GM21367 (cell line): ENCODE measurements around the gene SCLT1.
A peak's percentile ranks its signal among the peaks of the same experiment; 100 is the strongest.
"Not testable (repeated sequence)": the region's sequence is repeated elsewhere in the genome, so short reads cannot be mapped to it uniquely, and the experiment has no call there.

Experiments
- ATAC-seq: cut with Tn5 transposase; IDR thresholded peaks from one replicate; pipeline ENCODE4 v1.9.1; 2021; ENCODE audit not compliant: unreplicated experiment

The SCLT1 gene

GRCh38 chr4:129093191-129093920, at the start of gene SCLT1:
TSS of gene SCLT1 (minus strand) at chr4:129093539. CDS start at chr4:129093103, 436 bp downstream.
- ATAC-seq = peak; percentile 93

DNA sequence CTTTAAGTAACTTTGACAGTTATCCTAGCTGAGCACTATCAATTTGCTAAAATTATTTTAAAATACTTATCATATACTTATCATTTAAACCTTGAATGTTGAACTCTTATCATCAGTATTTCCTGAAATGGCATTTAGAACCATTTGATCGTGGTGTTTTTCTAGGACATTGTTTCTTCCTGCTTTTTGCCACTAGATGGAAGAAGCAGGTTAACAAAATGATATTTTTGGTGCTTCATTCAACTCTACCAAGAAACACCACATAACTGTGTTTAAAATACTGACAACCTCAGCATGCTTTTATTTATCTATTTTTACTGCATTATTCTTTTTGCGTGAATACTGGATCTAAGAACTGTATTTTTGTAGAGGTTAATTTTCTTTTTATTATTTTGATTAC, 47.2 kb upstream of the SCLT1 start:
- ATAC-seq = no peak

DNA sequence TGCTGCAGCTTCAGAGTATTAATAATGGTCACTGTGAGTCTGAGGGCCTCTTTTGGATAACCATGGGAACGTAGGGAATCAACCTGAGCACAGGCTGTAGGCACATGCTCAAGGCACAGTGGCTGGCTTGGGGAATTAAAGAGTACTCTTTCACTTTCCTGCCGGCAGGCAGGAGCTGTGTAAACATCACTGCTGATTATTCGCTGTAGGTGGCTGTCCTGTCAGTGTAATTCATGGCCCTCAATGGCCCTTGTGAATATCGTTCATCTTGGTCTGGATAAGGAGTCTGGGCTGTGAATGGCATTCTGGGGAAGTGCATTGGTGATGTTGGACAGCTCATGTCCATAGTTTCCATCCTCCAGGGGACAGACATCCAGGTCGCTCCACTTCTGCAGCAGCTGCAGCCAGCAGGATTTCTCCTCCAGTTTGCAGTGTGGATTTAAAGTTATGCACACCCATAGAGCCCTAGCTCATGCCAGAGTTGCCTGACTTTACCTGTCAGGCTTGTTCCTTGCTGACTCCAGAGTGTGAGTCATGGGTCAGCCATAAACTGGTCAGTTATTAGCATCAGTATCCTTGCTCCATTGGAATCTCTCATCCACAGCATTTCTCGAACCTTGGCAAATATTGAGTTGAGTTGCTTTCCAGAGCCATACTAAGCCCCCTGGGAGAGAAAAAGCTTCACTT, 45.6 kb upstream of the SCLT1 start:
- ATAC-seq = no peak

- ATAC-seq = no peak
These were observed 43.1 kb upstream of the SCLT1 start for GRCh38 chr4:129136433-129136832.

DNA sequence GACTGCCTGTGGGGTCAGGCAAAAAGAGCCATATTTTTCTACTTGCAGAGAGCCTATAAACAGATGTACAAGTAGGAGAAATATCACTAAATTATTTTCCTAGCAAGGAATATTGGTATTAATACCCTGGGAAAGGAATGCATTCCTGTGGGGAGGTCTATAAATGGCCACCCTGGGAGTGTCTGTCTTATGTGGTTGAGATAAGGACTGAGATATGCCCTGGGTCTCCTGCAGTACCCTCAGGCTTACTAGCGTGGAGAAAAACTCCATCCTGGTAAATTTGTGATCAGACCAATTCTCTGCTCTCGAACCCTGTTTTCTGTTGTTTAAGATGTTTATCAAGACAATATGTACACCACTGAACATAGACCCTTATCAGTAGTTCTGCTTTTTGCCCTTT, 38.0 kb upstream of the SCLT1 start:
- no peak for ATAC-seq

DNA sequence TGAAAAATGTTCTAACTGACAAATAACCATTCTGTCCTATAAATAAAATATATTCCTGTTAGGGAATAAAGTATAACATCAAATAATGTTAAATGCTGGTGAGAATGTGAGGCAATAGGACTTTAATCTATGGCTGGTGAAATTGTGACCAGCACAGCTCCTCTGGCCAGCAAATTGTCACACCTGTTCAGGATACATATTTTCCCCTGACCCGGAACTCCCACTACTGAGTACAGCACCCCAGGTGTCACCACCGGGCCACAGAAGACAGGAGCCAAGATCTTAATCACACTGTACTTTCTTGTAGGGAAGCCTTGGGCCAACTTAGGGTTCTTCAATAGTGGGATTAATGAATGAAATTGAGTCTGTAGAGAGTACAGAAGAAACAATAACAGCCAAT, 35.8 kb upstream of the SCLT1 start:
- ATAC-seq = no peak

GRCh38 chr4:129126614-129127013, 33.3 kb upstream of the SCLT1 start:
- ATAC-seq = not testable (repeated sequence)

DNA sequence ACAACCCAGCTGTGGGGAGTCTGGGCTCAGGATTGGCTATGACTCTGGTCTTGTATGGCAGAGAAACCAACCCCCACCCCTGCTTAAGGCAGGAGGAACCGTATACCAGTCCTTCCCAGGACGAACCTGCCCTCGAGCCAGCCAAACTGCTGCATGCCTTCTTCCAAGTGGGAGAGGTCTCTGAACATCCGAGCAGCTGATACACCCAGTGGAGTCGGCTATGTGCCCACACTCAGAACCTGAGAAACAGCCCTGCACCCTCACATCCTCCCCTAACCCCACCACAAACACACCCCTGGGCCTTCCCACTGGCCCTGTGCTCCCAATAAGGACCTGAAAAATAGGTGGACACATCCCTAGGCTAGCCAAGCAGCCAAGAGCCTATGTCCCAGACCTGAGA, 24.4 kb upstream of the SCLT1 start:
- no peak for ATAC-seq

- no peak for ATAC-seq
These were observed 20.6 kb upstream of the SCLT1 start for GRCh38 chr4:129113919-129114318.

DNA sequence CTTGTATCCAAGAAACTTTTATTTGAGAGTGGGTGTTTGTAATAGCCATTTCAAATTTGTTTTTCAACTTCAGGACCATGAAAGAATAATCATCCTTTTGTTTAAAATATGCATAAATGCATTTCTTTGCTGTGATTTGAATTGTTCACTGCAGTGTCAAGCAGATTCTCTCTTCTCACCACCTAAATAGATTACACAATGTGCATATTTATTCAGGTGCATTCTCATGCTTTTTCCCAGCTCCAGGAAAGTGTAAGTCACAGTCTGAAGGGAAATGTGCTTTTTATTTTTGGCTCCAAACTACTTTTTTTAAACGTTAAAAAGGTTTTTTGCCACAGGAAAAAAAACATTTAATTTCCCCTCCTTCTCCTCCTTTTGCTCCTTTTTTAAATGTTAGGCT, 20.1 kb upstream of the SCLT1 start:
- no peak for ATAC-seq

- no peak for ATAC-seq
These were observed 18.6 kb upstream of the SCLT1 start for GRCh38 chr4:129111919-129112318.

DNA sequence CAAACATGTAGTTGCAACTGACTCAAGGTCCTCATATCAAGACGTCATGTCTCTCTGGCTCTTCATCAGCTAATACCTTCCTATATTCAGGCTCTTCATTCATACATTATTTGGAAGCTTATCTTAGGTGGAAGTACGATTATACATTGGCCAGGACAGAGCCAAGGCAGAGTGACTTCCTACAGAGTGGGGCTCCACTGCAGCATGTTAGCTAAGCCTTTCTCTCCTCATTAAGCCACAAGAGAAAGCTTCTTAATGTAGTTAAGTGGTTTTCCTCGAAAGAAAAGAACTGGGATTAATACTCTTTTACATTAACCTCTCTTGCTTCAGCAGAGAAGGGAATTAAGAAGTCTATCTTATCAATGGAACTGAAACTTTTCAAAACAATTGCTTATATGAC, 17.6 kb upstream of the SCLT1 start:
- no peak for ATAC-seq

- no peak for ATAC-seq
These were observed 16.9 kb upstream of the SCLT1 start for GRCh38 chr4:129109965-129110824.

DNA sequence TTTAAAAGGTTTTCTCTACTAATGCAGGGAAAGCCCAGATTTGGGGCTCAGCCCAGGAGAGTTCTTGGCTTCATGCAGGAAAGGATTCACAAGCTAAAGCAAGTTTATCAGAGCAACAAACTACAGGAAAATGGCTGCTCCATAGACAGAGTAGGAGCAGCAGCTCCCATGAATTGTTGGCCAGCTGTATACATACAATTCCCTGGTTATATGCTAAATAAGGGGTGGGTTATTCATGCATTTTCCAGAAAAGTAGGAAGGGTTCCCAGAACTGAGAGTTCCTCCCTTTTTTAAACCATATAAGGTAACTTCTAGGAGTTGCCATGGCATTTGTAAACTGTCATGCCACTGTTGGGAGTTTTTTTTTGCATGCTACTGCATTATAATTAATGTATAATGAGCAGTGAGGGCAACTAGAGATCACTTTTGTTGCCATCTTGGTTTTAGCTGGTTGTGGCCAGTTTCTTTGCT, 5.2 kb upstream of the SCLT1 start:
- ATAC-seq = no peak

GRCh38 chr4:129095811-129096454, 2.6 kb upstream of the SCLT1 start, which contains the start of gene C4orf33:
TSS of gene C4orf33 (plus strand) at chr4:129096152. CDS start at chr4:129102611, 6,459 bp downstream.
- peak; percentile 43 for ATAC-seq

DNA sequence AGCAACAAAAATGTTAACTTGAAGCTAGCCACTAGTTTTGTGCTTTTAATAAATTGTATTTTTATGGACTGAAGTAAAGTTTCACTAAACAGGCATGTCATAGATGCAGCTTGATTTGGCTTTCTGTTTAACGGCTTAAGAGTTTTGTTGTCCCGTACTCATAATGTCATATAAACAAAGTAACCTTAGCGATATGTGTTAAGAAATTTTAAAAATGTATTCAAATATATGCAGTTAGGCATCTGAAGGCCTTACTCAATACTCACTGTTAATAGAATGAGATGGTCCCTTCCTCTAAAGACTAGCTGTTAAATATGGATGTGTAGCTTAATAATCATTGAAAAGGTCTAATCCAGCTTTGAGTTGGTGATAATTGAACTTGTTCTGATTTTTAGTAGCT, 1.0 kb upstream of the SCLT1 start:
- no peak for ATAC-seq

GRCh38 chr4:129092631-129093190, 628 bp downstream of the SCLT1 start:
- no peak for ATAC-seq

DNA sequence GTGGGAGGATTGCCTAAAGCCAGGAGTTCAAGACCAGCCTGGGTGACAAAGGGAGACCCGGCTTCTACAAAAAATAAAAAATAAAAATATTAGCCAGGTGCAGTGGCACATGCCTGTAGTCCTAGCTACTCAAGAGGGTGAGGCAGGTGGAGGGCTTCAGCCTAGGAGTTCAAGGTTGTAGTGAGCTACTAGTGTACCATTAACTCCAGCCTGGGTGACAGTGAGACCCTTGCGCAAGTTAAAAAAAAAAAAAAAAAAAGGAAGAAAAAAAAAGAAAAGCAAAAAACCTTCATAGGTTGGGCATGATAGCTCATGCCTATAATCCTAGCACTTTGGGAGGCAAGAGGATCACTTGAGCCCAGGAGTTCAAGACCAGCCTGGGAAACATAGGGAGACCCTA, 5.8 kb downstream of the SCLT1 start:
- ATAC-seq = no peak

- ATAC-seq = no peak
These were observed 7.9 kb downstream of the SCLT1 start for GRCh38 chr4:129085472-129085871.

GRCh38 chr4:129082302-129082701, 11.0 kb downstream of the SCLT1 start:
- ATAC-seq = no peak

GRCh38 chr4:129080129-129080528, 13.2 kb downstream of the SCLT1 start:
- ATAC-seq = no peak
